Measurements from ENCODE around the gene DDI1.

Gene DDI1

DNA sequence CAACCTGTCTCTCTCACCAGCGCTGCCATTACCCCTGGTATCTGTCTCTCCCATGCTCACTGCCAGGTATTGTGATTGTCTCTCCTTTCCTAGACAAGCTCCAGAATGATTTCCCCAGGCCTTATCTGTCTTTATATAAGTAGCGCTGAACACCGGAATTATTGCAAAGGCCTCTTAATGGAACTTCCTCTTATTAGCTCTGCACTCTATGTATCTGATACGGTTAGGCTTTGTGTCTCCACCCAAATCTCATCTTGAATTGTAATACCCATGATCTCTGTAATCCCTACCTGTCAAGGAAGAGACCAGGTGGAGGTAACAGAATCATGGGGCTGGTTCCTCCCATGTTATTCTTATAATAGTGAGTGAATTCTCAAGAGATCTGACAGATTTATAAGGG, 39.3 kb downstream of the DDI1 start:
- in situ Hi-C loops (cut with MboI; ENCODE audit: low sequenced_read_pairs) = no loop called here

DNA sequence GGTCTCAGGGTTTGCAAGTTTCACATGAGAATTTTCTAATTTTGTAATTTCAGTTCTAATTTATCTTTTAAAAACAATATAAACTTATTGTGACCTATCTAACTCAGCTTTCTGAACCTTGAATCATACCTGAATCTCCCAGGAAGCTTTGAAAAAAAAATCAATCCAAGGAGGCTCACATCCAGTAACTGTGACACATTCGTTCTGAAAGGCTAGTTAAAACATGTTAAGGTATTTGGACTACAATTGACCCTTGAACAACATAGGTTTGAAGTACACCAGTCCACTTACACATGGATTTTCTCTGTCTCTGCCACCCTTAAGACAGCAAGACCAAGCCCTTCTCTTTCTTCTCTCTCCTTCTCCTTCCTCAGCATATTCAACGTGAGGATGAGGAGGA, 40.0 kb downstream of the DDI1 start:
- in situ Hi-C loops (cut with MboI; ENCODE audit: low sequenced_read_pairs) = no loop called here

DNA sequence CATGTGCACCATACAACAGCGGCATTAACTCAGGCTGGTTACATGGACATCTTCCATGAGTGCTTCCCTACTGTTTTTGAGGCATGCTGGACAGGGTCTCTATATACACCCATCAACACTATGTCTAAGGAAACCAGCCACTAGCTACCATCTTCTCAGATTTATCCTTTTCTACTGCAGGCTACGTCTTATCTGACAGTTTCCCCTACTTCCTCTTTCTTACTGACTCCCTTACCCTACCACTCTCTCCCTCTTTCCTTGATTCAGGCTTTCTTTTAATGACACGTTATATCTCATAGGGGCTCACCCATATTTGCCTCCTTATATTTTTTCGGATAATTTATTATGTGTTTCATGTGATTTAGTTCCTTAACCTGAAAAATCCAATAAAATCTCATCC, 41.8 kb downstream of the DDI1 start:
- in situ Hi-C loops (cut with MboI; ENCODE audit: low sequenced_read_pairs) = no loop called here

DNA sequence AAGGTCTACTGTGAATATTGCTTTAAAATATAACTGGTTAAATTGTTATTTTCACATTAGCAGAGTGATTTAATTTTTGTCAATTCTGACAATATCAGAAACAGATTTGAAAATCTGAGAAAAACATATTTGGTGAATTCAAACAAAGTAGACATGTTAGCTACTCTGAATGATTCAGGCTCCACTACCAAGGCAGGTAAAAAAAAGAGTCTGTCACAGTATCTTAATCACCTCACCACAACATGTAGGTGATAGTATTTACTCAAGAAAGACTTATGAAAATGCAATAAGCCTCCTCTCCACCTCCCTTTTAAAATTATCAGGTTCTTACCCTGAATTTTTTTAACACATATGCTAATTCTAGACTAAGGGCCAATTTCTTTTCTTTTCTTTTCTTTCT, 42.6 kb downstream of the DDI1 start:
- in situ Hi-C loops (cut with MboI; ENCODE audit: low sequenced_read_pairs) = no loop called here

DNA sequence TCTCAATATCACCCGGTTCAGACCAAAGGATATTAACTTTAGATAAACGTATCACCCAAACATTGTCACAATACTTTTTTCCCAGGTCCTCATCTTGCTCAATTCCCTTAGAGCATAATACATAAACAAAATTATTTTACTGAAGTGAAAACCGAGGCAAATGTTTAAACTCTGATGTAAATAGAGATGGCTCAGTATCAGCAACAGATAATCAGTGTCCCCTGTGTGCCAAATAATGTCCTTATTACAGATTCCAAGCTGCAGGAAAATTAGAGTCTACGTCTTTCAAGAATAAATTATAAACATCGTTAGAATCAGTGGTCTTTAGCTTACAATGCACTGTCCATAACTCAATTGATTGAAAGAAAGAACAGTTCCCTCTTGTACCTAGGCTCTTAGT, 50.2 kb downstream of the DDI1 start:
- in situ Hi-C loops (cut with MboI; ENCODE audit: low sequenced_read_pairs) = no loop called here
